Fibroblast of lung (primary cell): Measurements from ENCODE around the gene KRTAP4-1. TPM values are rescaled to one million over a fixed set of nuclear protein-coding genes. Genes with fewer than 3 reads are reported as not detected.
"Not testable (repeated sequence)": the region's sequence is repeated elsewhere in the genome, so short reads cannot be mapped to it uniquely, and the experiment has no call there.

Source experiments
- DNase-seq, 2 donors: peaks; one replicate each; pipeline versions ENCODE4 v3.0.0 to v3.0.0-alpha.2; 2010; ENCODE audit warnings: low read depth in 2 of 2
- H2AFZ ChIP-seq: 2 replicates; pipeline ENCODE4 v1.5.1; 2012; ENCODE audit warnings: low read length, control low read depth, inconsistent platforms
- H3K27ac ChIP-seq: 2 replicates; pipeline ENCODE4 v1.5.1; 2011; ENCODE audit warnings: low read length, control low read depth; ENCODE audit not compliant: insufficient read depth
- H3K27me3 ChIP-seq: 2 replicates; pipeline ENCODE4 v1.5.1; 2011; ENCODE audit warnings: mild to moderate bottlenecking, low read length; ENCODE audit not compliant: control insufficient read depth, insufficient read depth
- H3K36me3 ChIP-seq: 2 replicates; pipeline ENCODE4 v1.5.1; 2011; ENCODE audit warnings: low read length; ENCODE audit not compliant: control insufficient read depth, insufficient read depth
- H3K4me1 ChIP-seq: 2 replicates; pipeline ENCODE4 v1.5.1; 2011; ENCODE audit warnings: low read length; ENCODE audit not compliant: control insufficient read depth, insufficient read depth; ENCODE audit errors: extremely low read depth
- H3K4me2 ChIP-seq: 2 replicates; pipeline ENCODE4 v1.5.1; 2011; ENCODE audit warnings: low read length, control low read depth; ENCODE audit not compliant: insufficient read depth; ENCODE audit errors: extremely low read depth
- H3K4me3 ChIP-seq, 4 experiments: fragments of 200-600 bp in 1 of 4; sonication (generic) in 1 of 4; replicated peaks in 1 of 4; 2 replicates each; pipeline ENCODE4 v1.5.1; 2011 to 2016; ENCODE audit warnings: low read length in 4 of 4, low read depth in 3 of 4, mild to moderate bottlenecking in 3 of 4, control low read depth in 2 of 4, inconsistent platforms in 1 of 4, mixed read lengths in 1 of 4; ENCODE audit not compliant: insufficient read depth in 1 of 4; ENCODE audit errors: control extremely low read depth in 1 of 4
- H3K79me2 ChIP-seq: 2 replicates; pipeline ENCODE4 v1.5.1; 2012; ENCODE audit warnings: mild to moderate bottlenecking, low read length, inconsistent platforms; ENCODE audit not compliant: control insufficient read depth, insufficient read depth
- H3K9ac ChIP-seq: 2 replicates; pipeline ENCODE4 v1.5.1; 2011; ENCODE audit warnings: mild to moderate bottlenecking, low read length, control low read depth; ENCODE audit not compliant: insufficient read depth
- H3K9me3 ChIP-seq: 2 replicates; pipeline ENCODE4 v1.5.1; 2012; ENCODE audit warnings: low read depth, low read length; ENCODE audit not compliant: control insufficient read depth, insufficient read depth
- H4K20me1 ChIP-seq: 2 replicates; pipeline ENCODE4 v1.5.1; 2011; ENCODE audit warnings: low read length; ENCODE audit not compliant: control insufficient read depth, insufficient read depth; ENCODE audit errors: extremely low read depth
- CTCF ChIP-seq, 2 donors: IDR thresholded peaks in 1 of 2; conservative IDR thresholded peaks in 1 of 2; 1 replicate in 1 of 2; 2 replicates in 1 of 2; pipeline ENCODE4 v1.5.1; 2011 to 2012; ENCODE audit warnings: low read length in 2 of 2, control low read depth in 1 of 2, inconsistent platforms in 1 of 2, low read depth in 1 of 2, mild to moderate bottlenecking in 1 of 2
- EZH2 ChIP-seq: IDR thresholded peaks from 2 replicates; pipeline ENCODE4 v1.5.1; 2012; ENCODE audit warnings: low read length, control low read depth, mild to moderate bottlenecking; ENCODE audit errors: missing control alignments
- polyA plus RNA-seq, 2 donors: library from polyadenylated mRNA; depleted of rRNA in 1 of 2; stranded (reverse) in 1 of 2; unstranded in 1 of 2; fragments of >200 nt; gene quantifications; 2 replicates each; pipeline ENCODE4 v1.2.1, GENCODE V29; 2011 to 2012; ENCODE audit warnings: missing spikeins in 1 of 2
- total RNA-seq: library from RNA; depleted of rRNA; stranded (reverse); fragments of >200 nt; gene quantifications from 2 replicates; pipeline ENCODE4 v1.2.1, GENCODE V29; 2014

The KRTAP4-1 gene
- total and polyA plus RNA-seq, 2 donors (not counting 1 experiment from before 2014, with no cell fraction given): not detected

- no peaks in the 10 kb centered on the region for H3K36me3 ChIP-seq
- H3K4me1 ChIP-seq: no peaks in the 10 kb centered on the region
- no peak within 1 kb of the TSS for H3K4me2 ChIP-seq
- no peak within 1 kb of the TSS for H3K4me3 ChIP-seq
- H3K27ac ChIP-seq: no peak within 1 kb of the TSS
- H4K20me1 ChIP-seq: no peaks in the 10 kb centered on the region
- no peak within 1 kb of the TSS for H3K9ac ChIP-seq
- no peak within 1 kb of the TSS for H2AFZ ChIP-seq
- H3K79me2 ChIP-seq: no peaks in the 10 kb centered on the region
- H3K27me3 ChIP-seq: no peaks in the 10 kb centered on the region
- no peak for DNase-seq
- TF ChIP-seq CTCF (conservative IDR thresholded peaks at IDR 0.05 in 1 of 2, IDR thresholded peaks at IDR 0.05 in 1 of 2; ENCODE audit: low read depth in 1 of 2, low read length in 2 of 2): no peak
- no peak for TF ChIP-seq EZH2
- no peaks in the 10 kb centered on the region for H3K9me3 ChIP-seq
Measured at GRCh38 chr17:41160648-41161047, 24.1 kb downstream of the KRTAP4-1 start, which contains the start of gene KRTAP4-4. Gene KRTAP4-4, minus strand, starts transcription at chr17:41160748. Its CDS starts 57 bp downstream, at chr17:41160691.

GRCh38 chr17:41160190-41160589 lies 24.5 kb downstream of the KRTAP4-1 start:
- H3K4me3 ChIP-seq, H3K27me3 ChIP-seq, H4K20me1 ChIP-seq, H3K27ac ChIP-seq, H3K4me1 ChIP-seq, H3K79me2 ChIP-seq, H3K36me3 ChIP-seq, H2AFZ ChIP-seq, DNase-seq, H3K9ac ChIP-seq, H3K4me2 ChIP-seq, H3K9me3 ChIP-seq: not testable (repeated sequence)

GRCh38 chr17:41153856-41154255 lies 30.9 kb downstream of the KRTAP4-1 start:
- Histone ChIP-seq H3K9ac (no peak overlapping the region), H3K4me3 (no peak overlapping the region), H3K4me2 (no peak overlapping the region), H3K27ac (no peak overlapping the region), H3K9me3 (no peaks in the 10 kb centered on the region), H2AFZ (no peak overlapping the region), H3K79me2 (no peaks in the 10 kb centered on the region), H3K4me1 (no peaks in the 10 kb centered on the region), H4K20me1 (no peaks in the 10 kb centered on the region), H3K36me3 (no peaks in the 10 kb centered on the region), H3K27me3 (no peaks in the 10 kb centered on the region)
- no peak for DNase-seq
- TF ChIP-seq EZH2 (no peak), CTCF (conservative IDR thresholded peaks at IDR 0.05 in 1 of 2, IDR thresholded peaks at IDR 0.05 in 1 of 2; ENCODE audit: low read depth in 1 of 2, low read length in 2 of 2) (no peak)
